ENCODE measurements around the gene TMEM156.
"Not testable (repeated sequence)": the region's sequence is repeated elsewhere in the genome, so short reads cannot be mapped to it uniquely, and the experiment has no call there.

The TMEM156 gene

DNA sequence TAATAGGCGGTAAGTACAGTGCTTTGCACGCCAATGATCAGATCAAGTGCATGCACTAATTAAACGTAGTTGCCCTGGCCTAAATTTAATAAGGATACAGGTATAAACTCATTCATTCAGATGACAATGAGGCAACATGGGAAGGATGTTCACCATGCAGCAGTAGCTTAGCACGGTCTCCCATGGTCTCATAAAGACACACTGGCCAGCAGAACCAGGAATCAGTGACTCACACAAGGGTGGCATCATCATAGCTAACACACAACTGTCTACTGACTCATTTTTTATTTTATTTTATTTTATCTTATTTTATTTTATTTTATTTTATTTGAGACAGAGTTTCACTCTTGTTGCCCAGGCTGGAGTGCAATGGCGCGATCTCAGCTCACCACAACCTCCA lies 42.7 kb downstream of the TMEM156 start:
- no peak for DNase-seq

DNA sequence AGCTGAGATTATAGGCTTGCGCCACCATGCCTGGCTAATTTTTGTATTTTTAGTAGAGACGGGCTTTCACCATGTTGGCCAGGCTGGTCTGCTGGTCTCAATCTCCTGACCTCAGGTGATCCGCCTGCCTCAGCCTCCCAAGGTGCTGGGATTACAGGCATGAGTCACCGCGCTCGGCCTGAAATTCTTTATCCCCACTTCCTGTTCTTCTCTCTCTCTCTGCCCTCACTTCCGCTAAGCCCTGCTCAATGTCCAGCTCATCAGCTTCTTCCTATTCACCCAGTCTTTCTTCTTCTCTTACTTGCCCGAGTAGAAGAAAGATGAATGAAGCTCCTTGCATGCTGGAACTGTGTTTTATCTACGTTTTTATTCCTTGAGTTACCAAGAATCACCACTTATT lies 43.9 kb downstream of the TMEM156 start:
- not testable (repeated sequence) for DNase-seq

DNA sequence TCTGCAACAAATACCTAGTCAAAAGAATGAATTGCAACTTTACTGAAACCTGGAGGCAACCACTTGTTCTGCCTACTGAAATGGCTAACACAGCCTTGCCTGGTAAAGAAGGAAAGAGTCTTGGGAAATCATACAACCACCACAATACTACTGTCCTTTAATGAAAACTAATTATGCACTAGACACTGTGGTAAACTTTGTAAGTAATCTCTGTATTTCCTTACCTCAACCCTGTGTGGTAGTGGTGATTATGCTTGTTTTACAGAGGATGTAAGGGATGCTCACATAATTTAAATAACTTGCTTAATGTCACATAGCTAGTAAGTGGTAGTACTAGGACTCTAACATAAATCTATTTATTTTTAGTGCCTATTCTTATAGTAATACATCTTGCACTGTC lies 44.7 kb downstream of the TMEM156 start:
- no peak for DNase-seq

DNA sequence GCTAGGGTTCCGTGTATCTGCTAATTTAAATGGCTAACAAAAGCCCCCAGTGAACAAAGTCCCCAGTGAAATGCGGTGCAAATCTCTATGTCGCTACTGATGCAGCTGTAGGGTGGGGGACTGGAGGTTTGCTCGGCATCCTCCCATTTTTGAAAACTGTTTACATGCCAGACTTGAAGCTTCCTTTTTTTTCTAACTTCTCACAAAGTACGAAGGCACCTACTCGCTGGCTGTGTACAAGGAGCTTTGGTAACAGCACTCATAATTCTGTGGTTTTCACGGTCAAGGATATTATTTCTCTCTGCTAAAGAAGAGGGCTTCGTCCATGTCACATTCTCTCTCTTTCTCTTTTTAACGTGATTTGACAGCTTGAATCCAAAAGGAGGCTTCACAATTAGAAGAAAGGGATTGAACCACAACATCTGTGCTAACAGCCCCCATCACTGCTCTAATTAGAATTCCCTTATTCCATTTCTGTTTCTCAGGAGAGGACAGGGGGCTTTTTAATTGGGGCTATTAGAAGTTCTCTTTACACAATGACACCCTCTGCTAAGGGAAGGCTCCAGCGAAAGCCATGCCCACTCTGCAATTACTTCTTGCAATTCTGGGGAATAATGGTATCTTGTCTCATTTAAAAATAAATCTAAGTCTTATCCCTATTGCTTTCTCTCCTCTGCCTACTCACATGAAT lies 46.7 kb downstream of the TMEM156 start:
- no peak for DNase-seq

DNA sequence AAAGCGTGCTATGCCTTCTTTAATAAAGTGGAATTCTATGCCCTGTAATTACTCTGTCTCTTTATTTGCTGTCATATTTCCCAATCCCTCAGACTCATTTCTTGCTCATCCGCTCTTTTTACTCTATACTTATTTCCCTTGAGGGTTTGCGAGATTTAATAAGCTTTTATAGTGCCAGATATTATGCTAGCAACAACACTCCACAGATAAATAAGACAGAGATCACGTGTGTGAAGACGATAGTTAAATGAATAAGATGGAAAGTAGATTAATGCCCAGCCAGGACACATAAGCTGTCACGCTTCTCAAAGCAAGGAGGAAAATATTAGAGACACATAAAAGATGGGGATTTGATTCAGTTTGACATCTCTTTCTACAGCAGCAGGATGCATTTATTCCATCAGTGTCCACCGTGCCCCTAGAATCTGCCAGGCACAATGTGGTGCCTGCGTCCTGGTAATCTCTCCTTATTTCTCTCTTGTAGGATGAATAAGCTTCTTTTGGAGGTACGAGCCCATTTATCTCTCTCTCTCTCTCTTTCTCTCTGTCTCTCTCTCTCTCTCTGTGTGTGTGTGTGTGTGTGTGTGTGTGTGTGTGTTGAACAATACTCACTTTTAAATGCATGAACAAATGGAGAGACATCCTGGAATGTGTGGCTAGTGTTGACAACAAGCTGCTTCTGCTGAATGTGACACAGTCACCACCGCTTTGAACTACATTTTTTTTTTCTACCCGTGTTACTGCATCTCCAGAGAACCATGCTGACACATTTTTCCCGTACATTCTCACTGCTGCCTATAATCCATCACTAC lies 48.2 kb downstream of the TMEM156 start:
- peak; percentile 78 for DNase-seq

DNA sequence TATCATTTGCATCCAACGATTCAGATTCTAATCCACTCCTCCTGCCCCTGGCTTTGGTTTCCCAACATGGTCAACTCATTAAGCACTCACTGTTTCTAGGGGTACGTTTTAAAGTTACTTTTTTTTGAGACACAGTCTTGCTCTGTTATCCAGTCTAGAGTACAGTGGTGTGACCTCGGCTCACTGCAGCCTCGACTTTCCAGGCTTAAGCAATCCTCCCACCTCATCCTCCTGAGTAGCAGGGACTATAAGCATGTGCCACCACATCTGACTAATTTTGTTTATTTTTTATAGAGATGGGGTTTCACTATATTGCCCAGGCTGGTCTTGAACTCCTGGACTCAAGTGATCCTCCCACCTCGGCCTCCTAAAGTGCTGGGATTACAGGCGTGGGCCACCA lies 48.9 kb downstream of the TMEM156 start:
- no peak for DNase-seq

GRCh38 chr4:38982361-38983095 lies 49.7 kb downstream of the TMEM156 start:
- DNase-seq = peak; percentile 36

DNA sequence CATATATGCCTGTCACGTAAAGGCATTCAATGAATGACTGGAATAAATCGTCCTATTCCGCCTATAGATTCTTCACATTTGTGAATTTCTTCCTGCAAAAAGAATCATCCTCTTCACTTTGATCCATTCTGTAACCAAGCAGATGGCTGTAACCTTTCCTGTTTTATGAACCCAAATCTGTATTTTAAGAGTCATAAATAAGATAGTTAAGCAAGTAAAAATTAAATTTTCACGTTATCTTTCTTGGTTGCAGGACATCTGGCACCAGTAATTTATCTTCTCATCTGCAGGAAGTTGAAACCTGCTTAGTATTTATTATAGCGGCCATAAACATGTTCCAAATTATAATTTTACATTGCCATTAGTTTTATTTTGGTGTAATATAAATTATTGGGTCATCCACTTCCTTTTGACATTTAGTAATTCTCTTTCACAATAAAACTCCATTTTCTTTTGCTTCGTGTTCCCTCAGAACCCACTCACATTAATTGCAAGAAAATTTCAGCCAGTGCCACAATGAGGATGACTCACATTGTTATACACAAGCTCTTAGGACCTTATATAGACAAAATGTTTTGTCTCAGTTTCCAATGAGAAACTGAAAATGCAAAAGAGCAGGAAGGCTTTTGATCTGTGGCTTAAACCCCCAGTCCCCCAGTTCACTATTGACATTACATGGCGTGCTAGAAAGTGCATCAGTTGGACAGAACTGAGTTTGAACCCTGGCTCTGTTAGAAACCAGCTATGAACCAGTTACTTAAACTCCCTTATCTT lies 51.1 kb downstream of the TMEM156 start:
- DNase-seq = peak; percentile 90

GRCh38 chr4:38979511-38980230 lies 52.5 kb downstream of the TMEM156 start:
- DNase-seq = peak; percentile 25

DNA sequence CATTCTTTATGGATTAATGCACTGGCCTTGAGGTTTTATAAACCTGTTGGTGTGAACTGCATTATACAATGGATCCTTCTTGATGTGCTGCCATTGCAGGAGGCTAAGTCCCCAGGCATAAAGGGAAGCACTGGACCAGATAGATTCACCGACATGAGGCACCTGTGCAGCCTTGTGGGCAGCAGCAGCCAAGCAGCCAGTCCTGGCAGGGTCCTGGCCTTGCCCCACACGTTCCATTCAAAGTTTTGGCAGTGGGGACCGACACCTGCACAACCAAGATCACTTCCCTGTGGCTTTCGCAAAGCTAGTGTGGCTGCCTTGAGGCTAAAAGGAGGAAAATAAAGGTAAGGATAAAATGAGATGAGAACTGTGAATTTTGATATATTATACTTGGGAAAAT lies 53.1 kb downstream of the TMEM156 start:
- no peak for DNase-seq

GRCh38 chr4:38976308-38976707 lies 55.9 kb downstream of the TMEM156 start:
- DNase-seq = no peak

GRCh38 chr4:38968668-38969067 lies 63.5 kb downstream of the TMEM156 start:
- no peak for DNase-seq

DNA sequence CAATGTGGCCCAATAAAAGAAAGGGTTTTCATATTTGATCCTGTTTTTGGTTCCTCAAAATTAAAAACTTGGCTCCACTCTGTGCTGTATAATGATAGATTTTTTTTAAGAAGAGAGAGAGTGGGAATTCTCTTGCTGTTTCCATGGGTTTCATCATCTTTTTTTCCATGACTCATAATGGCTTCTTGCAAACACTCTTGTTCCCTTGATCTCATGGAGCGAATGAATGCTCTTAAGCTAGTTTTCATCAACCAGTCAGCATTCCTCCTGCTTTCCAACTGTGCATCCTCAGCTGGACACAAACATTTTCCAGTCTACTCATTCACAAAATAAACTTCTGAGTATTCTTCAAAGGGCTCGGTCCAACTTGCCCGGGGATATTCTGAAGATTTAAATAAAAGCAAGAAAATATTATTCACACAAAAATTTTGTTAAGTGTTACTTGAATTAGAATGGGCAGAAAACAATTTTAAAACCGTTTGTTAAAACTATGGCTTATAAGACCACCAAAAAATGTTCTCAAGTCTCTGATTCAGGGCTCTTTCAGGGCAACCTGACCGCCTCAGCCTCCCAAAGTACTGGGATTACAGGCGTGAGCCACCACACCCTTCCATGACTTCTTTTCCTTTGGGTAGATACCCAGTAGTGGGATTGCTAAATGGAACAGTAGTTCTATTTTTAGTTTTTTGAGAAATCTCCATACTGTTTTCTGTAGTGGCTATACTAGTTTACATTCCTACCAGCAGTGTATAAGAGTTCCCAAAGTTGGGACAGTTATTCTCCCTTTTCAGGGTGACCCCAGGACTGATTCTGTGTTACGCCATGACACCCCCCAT lies 64.7 kb downstream of the TMEM156 start:
- peak; percentile 98 for DNase-seq

DNA sequence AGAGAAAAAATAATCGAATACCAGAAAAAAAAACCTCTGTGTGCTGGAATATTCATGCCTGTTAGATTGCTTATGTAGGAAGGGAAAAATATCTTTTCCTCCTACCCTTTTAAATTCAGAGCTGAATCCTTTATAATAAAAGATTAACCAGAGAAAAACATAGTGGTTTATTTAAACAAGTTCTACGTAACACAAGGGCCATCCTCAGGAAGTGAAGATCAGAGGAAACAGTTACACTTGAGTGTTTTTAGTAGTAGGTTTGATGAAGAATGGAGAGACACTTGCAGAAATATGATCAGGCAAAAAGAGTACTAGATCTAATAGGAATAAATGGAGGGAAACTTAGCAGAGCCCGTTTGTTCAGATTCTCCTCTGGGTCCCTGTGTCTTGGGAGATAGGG lies 66.3 kb downstream of the TMEM156 start:
- DNase-seq = no peak

- no peak for DNase-seq
Measured at GRCh38 chr4:38964942-38965775, 67.0 kb downstream of the TMEM156 start.

- DNase-seq = not testable (repeated sequence)
Measured at GRCh38 chr4:38959248-38959647, 73.0 kb downstream of the TMEM156 start.

GRCh38 chr4:38958453-38959190 lies 73.6 kb downstream of the TMEM156 start:
- DNase-seq = peak; percentile 73

DNA sequence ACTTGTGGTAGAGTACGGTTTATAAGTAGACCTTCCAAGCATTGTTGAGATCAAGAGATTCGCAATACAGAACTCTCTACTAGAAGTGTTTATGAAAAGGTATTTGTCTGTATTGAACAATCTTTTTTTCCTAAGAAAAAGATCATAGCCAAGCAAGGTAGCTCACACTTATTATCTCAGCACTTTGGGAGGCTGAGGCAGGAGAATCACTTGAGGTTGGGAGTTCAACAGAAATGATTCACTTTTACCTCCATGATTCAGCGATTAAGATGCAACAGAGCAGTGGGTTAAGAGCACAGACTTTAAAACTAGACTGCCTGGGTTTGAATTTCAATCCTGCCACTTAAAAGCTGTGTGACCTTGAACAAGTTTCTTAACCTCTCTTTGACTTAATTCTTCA lies 74.3 kb downstream of the TMEM156 start:
- DNase-seq = no peak

DNA sequence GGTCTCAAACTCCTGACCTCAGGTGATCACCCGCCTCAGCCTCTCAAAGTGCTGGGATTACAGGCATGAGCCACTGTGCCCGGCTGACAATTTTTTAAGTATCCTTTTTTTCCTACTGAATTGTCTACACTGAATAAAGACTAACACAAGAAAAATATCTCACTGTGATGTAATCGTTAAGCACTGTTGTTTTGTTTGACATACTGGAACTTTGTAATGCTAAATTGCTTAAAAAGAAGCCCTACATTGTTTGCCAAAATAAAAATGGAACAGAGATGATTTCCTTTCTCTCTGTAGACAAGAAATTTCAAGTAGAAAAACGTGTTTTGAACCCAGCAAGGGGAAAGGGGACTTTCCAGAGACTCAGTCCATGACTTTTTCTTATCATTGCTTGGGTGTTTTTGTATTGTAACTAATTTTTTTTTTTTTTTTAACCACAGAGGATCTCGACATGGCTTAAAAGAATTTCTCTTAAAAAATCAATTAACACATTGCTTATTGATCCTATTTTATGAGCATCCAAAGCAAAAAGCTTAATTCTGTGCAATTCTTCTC lies 74.9 kb downstream of the TMEM156 start:
- no peak for DNase-seq

Data from fibroblast of skin of right quadriceps (primary cell).